Activated CD8-positive, alpha-beta memory T cell treated with anti-CD3 and anti-CD28 coated beads for 36 hours (primary cell): ENCODE results near the gene UBAC2. TPM values are rescaled to one million over a fixed set of nuclear protein-coding genes. Genes with fewer than 3 reads are reported as not detected.
"Not testable (repeated sequence)": the region's sequence is repeated elsewhere in the genome, so short reads cannot be mapped to it uniquely, and the experiment has no call there.

Experiments
- CTCF ChIA-PET: fragments of 350-600 bp; sonication (Branson Sonifier 250); formaldehyde crosslinking; loops from one replicate; lab custom pipeline; 2021; ENCODE audit warnings: antibody characterized with exemption; lab: Charles Lee
- POLR2A ChIA-PET: fragments of 350-600 bp; sonication (Branson Sonifier 250); formaldehyde crosslinking; loops from one replicate; lab custom pipeline; 2021; ENCODE audit warnings: antibody characterized with exemption; lab: Charles Lee
- total RNA-seq, 2 experiments: library from RNA; stranded (reverse); gene quantifications; one replicate each; pipeline ENCODE4 v1.2.3, GENCODE V29; 2021

The UBAC2 gene
- total RNA-seq, 2 experiments from 2014 or later: 61.6 to 62.4 TPM

DNA sequence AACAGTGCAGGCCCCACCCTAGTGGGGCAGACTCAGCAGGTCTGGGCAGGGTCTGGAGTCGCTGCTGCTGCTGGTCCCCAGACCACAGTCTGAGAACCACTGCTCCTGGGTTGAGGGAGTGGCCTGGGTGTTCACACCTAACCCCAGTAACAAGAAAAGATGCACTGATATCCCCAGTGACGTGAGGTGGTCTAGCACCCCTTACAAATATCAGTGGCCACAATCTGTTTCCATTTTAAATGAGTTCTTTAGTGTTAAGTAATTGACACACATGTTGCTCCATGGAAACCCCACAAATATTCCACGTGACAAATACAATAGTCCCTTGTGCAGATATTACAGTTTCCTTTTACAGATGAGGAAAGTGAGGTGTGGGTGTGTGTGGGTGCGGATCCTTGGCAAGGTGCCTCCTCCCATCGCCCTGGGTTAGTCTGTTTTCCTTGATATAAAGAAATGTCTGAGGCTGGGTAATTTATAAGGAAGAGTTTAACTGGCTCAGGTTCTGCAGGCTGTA, 202.9 kb downstream of the UBAC2 start:
- CTCF ChIA-PET: no interaction called here
- POLR2A ChIA-PET: no interaction called here

DNA sequence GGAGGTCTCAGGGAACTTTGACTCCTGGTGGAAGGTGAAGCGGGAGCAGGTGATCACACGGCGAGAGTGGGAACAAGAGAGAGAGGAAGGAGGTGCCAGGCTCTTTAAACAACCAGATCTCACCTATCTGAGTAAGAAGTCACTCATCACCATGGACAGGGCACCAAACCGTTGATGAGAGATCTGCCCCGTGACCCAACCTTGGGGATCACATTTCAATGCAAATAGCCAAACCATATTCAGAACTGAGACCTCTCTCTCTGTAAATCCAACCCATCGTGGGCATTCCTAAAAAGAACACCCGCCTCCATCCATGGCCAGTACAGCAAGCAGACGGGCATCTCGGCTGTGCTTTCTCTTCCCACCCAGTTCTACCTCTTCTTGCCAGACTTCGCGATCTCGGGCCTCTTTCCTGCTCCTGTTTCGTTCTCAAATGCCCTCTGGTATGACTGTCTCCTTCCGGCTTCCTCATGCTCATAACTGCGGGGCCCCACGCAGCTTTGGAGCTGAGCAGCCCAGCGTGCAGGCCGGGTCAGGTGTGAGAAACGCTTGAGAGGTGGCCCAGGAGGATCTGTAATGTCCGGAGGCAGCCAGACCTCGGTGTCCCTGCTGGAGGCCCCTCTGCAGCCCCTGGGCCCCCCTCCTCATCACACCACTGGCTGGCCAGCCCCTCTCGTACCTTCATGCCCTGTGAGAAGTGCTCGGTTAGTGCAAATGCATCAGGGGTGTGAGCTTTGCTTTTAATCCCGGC, 203.5 kb downstream of the UBAC2 start:
- POLR2A ChIA-PET: no interaction called here

DNA sequence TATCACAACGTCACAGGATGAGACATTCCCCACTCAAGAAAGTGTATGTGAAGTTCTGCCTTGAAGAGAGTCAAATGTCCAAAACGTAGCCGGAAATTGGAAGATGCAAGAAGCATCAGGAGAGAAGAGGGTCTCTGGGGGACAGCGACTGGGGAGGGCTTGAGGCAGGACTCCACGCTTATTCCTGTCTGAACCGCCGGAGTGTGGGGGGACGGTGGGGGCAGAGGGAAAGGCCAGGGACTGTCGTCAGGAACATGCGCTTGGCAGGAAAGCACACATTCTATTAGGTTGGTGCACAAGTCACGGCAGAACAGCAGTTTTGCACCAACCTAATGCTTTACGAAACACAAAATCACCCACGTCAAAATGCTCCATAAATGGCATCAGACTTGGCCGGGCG, 205.3 kb downstream of the UBAC2 start:
- CTCF ChIA-PET: interaction anchor here (1.9 kb wide), 1 partner anchor 31 kb away, joined by 7 read pairs; no protein-coding TSS in a partner anchor
- POLR2A ChIA-PET: no interaction called here

More for the DNA sequence above, 203.5 kb downstream of the UBAC2 start:
- CTCF ChIA-PET: interaction anchor here (1.0 to 1.9 kb wide), 3 partner anchors 15 to 32 kb away, joined by 3 to 7 read pairs (median 3); no protein-coding TSS in a partner anchor

DNA sequence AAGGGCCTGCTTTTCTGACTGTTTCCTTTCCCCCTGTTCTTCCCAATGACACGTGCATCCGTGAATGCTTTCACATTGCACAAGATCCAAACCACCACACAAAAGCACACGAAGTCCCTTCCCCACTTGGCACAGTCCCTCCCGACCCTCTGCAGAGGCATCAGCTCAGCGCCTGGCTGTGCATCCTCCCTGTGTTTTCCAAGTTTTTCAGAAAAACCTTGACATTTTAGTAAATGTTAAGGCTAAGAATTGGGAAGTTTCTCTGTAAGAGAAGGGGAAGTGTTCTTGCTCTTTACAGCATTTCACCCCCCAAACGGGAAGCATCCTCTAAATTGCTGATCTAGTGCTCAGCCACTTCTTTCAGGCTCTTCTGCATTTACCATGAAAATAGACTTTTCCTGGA, 206.1 kb downstream of the UBAC2 start:
- POLR2A ChIA-PET: no interaction called here
- CTCF ChIA-PET: no interaction called here

DNA sequence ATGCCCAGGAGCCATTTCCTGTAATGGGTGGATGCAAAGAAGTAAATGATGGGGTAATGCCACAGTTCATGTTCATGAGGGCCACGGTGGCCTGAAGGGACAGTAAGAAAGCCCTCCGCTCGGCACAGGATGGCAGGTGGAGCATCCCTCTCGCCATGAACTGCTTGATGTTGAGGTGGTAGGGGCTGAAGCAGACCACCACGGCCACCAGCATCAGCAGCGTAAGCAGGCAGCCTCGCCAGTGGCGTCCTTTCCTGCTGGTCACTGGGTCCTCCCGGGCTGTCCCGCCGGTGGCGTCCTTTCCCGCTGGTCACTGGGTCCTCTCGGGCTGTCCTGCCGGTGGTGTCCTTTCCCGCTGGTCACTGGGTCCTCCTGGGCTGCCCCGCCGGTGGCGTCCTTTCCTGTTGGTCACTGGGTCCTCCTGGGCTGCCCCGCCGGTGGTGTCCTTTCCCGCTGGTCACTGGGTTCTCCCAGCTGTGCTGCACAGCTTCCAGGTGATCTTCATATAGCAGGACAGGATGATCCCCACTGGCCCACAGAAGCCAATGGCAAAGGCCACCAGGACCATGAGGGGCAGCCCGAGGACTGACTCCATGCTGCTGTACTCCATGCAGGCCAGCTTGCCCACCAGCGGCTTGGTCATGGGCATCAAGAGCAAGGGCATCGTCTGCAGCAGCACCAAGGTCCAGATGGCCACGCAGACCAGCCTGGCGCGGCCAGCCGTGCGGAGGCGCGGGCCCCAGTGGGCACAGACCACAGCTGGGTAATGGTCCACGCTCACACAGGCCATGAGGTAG, 207.4 kb downstream of the UBAC2 start:
- ChIA-PET POLR2A (no interaction called here), CTCF (interaction anchor here (1.3 kb wide), 1 partner anchor 20 kb away, joined by 3 read pairs; no protein-coding TSS in a partner anchor)

DNA sequence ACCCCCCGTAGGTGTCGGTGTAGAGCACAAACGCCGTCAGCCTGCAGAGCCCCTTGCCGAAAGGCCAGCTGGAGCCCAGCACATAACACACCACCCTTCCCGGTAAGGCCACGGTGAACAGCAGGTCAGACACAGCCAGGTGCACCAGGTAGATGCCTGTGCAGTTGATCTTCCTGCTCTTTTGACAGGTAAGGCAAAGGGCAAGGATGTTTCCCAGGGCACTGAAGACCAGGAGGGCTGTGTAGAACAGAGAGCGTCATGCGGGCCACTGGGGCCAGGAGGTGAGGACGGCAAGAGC, 208.0 kb downstream of the UBAC2 start:
- CTCF ChIA-PET: interaction anchor here (0.5 to 1.7 kb wide), 2 partner anchors 21 to 25 kb away, joined by 3 to 5 read pairs; no protein-coding TSS in a partner anchor
- POLR2A ChIA-PET: no interaction called here

DNA sequence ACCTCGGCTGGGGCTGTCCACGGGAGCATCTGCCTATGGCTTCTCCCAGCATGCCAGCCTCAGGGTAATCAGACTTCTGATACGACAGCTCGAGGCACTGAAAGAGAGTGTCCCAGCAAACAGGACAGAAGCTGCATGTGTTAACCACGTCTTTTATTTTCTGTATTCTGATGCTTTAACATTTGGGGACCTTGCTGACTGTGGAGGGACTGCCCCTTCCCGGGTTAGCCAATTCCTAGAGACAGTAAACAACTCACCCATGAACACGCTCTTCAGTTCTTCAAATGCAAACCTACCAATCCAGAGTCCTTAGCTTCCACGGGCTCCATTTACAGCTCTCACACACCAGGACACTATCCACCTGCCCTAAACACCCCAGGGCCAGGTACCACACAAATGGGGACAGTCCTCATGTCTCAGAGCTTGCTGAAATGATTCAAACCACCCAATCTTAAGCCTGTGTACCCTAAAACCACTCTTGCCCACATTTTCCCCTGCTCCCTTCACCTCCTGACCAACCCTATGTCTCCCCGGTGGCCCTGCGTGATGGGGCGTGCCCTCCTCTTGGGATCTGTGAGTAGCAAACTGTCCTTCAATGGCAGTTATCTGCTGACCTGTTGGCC, 208.9 kb downstream of the UBAC2 start:
- CTCF ChIA-PET: interaction anchor here (1.7 kb wide), 1 partner anchor 22 kb away, joined by 5 read pairs; no protein-coding TSS in a partner anchor
- POLR2A ChIA-PET: not testable (repeated sequence)

DNA sequence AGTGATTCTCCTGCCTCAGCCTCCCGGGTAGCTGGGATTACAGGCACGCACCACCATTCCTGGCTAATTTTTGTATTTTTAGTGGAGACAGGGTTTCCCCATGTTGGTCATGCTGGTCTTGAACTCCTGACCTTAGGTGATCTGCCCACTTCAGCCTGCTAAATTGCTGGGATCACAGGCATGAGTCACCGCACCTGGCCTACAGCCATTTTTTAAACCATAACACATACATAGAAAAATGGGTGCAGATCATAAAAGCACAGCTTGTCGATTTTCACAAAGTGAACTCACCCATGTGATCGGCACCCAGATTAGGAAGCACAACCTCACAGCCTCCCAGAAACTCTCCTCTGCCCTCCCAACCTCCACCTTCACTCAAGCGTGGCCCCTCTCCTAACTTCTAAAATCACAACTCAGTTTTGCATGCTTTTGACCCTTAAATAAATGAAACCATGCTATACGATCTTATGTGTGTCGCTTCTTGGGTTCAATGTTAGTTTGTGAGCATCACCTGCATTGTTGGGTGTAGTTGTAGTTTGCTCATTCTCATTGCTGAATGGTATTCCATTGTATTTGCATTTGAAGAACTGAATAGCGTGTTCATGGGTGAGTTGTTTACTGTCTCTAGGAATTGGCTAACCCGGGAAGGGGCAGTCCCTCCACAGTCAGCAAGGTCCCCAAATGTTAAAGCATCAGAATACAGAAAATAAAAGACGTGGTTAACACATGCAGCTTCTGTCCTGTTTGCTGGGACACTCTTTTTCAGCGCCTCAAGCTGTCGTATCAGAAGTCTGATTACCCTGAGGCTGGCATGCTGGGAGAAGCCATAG, 210.2 kb downstream of the UBAC2 start:
- CTCF ChIA-PET, POLR2A ChIA-PET: not testable (repeated sequence)

DNA sequence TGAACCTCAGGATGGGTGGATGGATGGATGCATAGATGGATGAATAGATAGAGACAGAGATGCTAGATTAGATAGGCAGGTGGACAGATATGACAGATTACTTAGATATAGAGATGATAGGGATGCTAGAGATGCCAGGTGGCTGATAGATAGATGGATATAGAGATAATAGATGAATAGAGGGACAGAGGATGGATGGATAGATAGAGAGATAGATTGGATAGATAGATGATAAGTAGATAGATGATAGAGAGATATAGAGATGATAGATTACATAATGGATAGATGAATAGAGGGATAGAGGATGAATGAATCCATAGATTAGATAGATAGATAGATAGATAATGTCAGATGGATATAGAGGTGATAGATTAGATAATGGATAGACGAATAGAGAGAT, 212.2 kb downstream of the UBAC2 start:
- CTCF ChIA-PET: interaction anchor here (0.9 to 1.5 kb wide), 2 partner anchors 9 to 20 kb away, joined by 3 to 4 read pairs; no protein-coding TSS in a partner anchor
- POLR2A ChIA-PET: no interaction called here

DNA sequence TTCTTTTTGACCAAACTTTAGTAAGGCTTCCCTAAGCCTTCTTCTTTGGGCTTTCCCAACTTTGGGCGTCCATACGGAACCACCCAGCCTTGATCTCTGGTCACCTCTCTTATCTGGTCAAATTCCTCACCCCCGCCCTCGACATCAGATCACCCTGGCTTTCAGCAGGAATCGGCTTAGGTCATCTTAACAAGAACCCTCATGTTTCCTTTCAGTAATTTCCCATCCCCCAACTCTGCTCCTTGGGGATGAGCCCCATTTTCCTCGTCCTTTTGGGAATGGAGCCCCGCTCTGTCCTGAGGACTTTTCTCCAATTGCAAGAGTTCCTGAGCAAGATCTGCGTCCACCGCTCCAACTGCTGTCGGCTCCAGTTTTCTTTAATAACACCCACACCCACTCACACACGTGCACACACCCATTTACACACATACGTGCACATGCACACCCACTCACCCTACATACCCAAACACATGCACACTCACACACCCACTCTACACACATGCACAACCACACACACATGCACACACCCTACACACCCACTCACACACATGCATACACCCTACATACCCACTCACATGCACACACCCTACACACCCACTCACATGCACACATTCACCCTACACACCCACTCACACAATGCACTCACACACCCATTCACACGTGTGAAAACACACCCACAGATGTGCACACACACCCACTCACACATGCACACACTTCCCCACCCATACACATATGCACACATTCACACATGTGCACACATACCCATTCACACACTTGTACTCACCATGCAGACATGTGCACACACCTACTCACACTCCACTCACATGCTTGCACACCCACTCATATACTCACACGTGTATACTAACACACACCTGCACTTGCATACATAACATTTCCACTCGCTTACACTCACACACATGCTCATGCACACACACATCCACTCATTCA, 213.7 kb downstream of the UBAC2 start:
- POLR2A ChIA-PET: no interaction called here

DNA sequence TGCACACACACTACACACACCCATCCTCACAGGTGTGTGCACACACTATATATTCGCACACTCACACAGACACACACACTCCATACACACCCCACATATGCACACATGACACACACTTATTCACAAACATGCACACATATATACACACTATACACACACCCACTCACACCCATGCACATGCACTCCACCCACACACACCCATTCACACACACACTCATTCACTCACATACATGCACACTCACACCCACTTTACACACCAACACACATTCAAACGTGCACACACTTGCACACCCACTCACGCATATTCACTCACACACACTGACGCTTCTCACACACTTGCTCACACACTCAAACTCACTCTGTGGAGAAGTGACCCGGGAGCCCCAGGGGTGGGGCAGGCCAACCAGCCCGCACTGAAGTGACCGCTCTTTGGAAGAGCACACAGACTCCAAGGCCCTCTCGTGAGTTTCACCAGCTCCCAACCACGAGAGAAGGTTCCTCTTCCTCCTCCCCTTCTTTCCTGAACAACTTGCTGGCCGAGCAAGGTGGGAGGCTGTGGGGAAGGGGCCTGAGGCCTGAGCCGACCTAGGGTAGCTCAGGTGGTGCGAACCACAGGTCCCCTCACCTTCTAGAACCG, 214.5 kb downstream of the UBAC2 start:
- ChIA-PET CTCF (no interaction called here), POLR2A (no interaction called here)

More for the DNA sequence above, 213.7 kb downstream of the UBAC2 start:
- CTCF ChIA-PET: no interaction called here

DNA sequence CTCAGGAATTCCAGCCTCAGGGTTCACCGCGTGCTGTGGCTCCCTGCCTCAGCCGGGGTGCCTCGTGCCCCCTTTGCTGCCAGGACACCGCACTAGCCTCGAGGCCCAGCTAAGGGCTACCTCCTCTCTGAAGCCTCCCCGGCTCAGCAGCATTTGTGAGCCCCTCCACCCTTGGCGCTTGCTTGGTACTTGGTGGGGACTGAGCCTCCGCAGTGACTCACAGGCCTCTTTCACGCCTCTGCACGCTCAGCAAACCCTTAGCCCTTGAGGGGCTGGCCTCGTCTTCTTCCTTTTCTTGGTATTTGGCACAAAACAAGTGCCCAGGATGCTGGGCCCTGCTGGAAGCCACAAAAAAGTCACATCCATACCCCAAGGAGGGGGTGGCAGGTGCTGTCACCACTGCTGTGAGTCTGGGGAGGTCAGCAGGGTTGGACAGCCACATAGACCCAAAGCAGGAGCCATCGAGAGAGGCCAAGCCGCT, 215.2 kb downstream of the UBAC2 start:
- ChIA-PET CTCF (no interaction called here), POLR2A (no interaction called here)

DNA sequence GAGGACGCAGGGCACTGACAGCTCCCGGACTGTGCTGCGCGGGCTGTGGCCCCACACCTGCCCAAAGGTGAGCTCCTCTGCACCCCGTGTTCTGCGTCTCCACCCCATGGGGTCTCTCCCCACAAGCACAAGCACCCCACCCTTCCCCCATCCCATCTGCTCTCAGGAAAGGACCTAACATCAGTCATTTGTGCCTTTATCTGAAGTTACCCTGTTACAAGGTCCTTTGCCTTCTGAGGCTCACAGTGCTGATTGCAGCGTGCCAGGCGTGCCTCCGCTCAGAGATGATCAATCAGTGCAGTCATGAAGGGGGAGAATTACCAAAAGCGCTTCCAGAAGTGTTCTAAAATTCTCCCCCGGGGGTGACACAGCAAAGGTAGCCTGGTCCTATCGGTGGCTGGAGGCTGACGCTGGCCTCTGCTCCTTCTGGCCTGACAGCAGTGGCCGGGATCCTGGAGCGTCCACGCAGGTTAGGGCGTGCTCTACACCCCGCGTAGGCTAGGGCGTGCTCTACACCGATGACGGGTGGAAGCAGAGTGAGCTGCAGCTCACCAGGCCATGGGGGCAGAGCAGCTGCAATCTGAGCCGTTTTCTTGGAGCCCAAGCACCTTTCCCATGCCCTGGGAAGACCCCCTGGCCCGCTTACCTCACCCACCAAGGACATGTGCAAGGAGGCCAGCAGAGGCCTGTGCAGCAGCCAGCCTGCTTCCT, 215.9 kb downstream of the UBAC2 start:
- ChIA-PET CTCF (interaction anchor here (1.2 kb wide), 1 partner anchor 138 kb away, joined by 4 read pairs; no protein-coding TSS in a partner anchor), POLR2A (no interaction called here)

DNA sequence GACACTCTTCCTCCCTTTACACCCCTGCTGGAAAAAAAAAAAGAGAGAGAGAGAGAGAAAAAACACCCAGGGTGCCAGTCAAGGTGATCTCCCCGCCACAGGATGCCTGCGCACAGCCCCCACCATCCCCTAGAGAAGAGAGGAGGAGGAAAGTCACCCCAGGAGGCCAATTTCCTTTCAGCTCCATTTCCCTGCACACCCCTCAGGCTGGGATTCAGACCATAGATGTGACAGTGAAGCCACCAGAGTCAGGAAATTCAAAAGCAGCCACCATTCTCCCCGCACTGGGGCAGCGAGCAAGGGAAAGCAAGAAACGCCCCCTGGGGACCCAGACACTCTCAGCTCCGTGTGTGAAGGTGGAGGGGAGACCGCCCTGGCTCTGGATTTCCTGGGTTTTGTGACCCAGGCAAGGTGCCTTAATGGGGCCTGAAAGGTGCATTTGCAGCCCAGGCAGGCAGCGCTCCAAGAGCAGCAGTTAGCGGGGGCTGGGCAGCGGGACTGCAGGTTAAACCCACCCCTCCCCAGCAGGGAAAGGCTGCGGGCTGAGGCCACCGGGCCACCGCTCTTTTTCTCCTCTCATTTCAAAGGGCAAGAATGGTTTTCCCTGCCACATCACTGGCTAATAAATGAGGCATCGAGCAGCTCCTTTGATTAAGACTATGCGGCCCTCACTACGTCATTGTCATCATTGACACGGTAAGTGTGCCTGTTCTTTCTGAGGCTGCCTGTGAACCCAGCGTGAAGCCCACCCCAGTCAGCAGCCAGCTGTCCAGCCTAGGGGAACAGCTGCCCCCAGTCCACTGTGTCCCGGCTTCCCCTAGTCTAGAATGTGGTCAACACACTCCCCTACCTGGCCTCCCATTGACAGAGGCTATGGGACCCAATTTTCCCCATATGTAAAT, 216.8 kb downstream of the UBAC2 start:
- CTCF ChIA-PET: interaction anchor here (1.2 to 1.3 kb wide), 2 partner anchors 31 to 139 kb away, joined by 3 to 4 read pairs; no protein-coding TSS in a partner anchor
- POLR2A ChIA-PET: no interaction called here

DNA sequence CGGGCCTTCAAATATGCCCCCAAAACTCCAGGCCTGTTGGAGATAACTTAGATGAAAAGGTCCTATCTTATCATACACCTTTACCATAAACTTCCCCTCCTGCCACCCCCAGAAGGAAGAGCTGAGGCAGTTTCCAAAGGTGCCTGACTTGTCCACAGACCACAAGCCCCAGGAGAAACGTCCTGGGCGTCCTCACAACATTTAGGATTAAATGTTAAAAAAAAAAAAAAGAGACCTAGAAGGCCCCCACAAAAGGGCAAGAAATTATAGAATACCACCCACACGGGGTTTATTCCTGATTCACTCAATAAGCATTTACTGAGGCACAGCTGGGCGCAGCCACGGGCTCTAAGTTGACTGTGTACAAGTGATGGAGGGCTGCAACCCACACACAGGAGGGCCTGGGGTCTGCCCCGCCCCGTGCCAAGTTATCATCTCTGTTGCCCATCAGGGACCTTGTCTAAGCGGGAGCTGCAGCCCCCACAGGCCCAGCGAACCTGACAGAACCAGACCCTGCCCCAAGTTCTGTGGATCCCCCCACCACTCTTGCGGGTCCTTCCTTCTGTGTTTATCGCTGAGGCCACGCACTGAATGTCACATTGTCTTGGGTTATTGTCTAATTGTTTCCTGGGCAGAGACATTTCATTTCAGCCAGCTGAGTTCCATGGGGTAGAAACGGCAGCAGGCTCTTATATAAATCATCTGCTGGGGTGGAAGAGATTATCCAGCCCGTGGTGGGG, 217.6 kb downstream of the UBAC2 start:
- POLR2A ChIA-PET: no interaction called here
- CTCF ChIA-PET: interaction anchor here (0.7 to 1.3 kb wide), 2 partner anchors 31 to 120 kb away, joined by 3 read pairs; no protein-coding TSS in a partner anchor
